ENCODE data around the gene MYO1E. TPM values are rescaled to one million over a fixed set of nuclear protein-coding genes. Genes with fewer than 3 reads are reported as not detected.

The MYO1E gene
- total RNA-seq, 1 experiment from 2014 or later: 122 TPM

- Histone ChIP-seq H3K27me3 (replicated peaks) (no peaks in the 10 kb centered on the region), H3K27ac (no peak overlapping the region), H3K36me3 (peaks cover 64% of the 10 kb centered on the region), H3K4me3 (no peak overlapping the region), H3K9me3 (replicated peaks) (no peaks in the 10 kb centered on the region), H3K4me1 (replicated peaks) (peaks cover 18% of the 10 kb centered on the region)
- DNase-seq (ENCODE audit: low read depth in 1 of 2, low spot score in 2 of 2): no peak
Observed at GRCh38 chr15:59217876-59218498, 154.7 kb downstream of the MYO1E start.

- Histone ChIP-seq H3K4me1 (replicated peaks) (peaks cover 9% of the 10 kb centered on the region), H3K9me3 (replicated peaks) (no peaks in the 10 kb centered on the region), H3K27me3 (replicated peaks) (no peaks in the 10 kb centered on the region), H3K4me3 (no peak overlapping the region), H3K36me3 (peaks cover 68% of the 10 kb centered on the region), H3K27ac (no peak overlapping the region)
- no peak for DNase-seq (ENCODE audit: low read depth in 1 of 2, low spot score in 2 of 2)
Observed at GRCh38 chr15:59216911-59217310, 155.8 kb downstream of the MYO1E start.

- DNase-seq (ENCODE audit: low read depth in 1 of 2, low spot score in 2 of 2): no peak
- Histone ChIP-seq H3K27ac (no peak overlapping the region), H3K4me1 (replicated peaks) (no peaks in the 10 kb centered on the region), H3K27me3 (replicated peaks) (no peaks in the 10 kb centered on the region), H3K4me3 (no peak overlapping the region), H3K9me3 (replicated peaks) (no peaks in the 10 kb centered on the region), H3K36me3 (peaks cover 80% of the 10 kb centered on the region)
Observed at GRCh38 chr15:59210186-59210585, 162.5 kb downstream of the MYO1E start.

- no peak overlapping the region for H3K4me3 ChIP-seq
- no peak overlapping the region for H3K27ac ChIP-seq
- no peaks in the 10 kb centered on the region for H3K27me3 ChIP-seq (replicated peaks)
- no peaks in the 10 kb centered on the region for H3K4me1 ChIP-seq (replicated peaks)
- DNase-seq (ENCODE audit: low read depth in 1 of 2, low spot score in 2 of 2): no peak
- no peaks in the 10 kb centered on the region for H3K9me3 ChIP-seq (replicated peaks)
- peaks cover 80% of the 10 kb centered on the region for H3K36me3 ChIP-seq
Observed at GRCh38 chr15:59208613-59209249, 163.9 kb downstream of the MYO1E start.

- Histone ChIP-seq H3K27me3 (replicated peaks) (no peaks in the 10 kb centered on the region), H3K4me1 (replicated peaks) (no peaks in the 10 kb centered on the region), H3K4me3 (no peak within 1 kb of the TSS), H3K36me3 (peaks cover 80% of the 10 kb centered on the region), H3K9me3 (replicated peaks) (no peaks in the 10 kb centered on the region), H3K27ac (no peak within 1 kb of the TSS)
- no peak for DNase-seq (ENCODE audit: low read depth in 1 of 2, low spot score in 2 of 2)
Observed at GRCh38 chr15:59206623-59207183, 166.0 kb downstream of the MYO1E start, which contains the start of gene LDHAL6B. TSS of gene LDHAL6B (plus strand) at chr15:59206843. CDS start at chr15:59206941, 98 bp downstream.

- H3K4me1 ChIP-seq (replicated peaks): peaks cover under 1% of the 10 kb centered on the region
- no peaks in the 10 kb centered on the region for H3K27me3 ChIP-seq (replicated peaks)
- no peak for DNase-seq (ENCODE audit: low read depth in 1 of 2, low spot score in 2 of 2)
- no peak overlapping the region for H3K27ac ChIP-seq
- peaks cover 80% of the 10 kb centered on the region for H3K36me3 ChIP-seq
- H3K4me3 ChIP-seq: no peak overlapping the region
- H3K9me3 ChIP-seq (replicated peaks): no peaks in the 10 kb centered on the region
Observed at GRCh38 chr15:59205839-59206622, 166.6 kb downstream of the MYO1E start.

GRCh38 chr15:59203657-59204056, 169.0 kb downstream of the MYO1E start:
- Histone ChIP-seq H3K27me3 (replicated peaks) (no peaks in the 10 kb centered on the region), H3K36me3 (peaks cover 77% of the 10 kb centered on the region)
- DNase-seq (ENCODE audit: low read depth in 1 of 2, low spot score in 2 of 2): no peak

GRCh38 chr15:59203008-59203407, 169.7 kb downstream of the MYO1E start:
- Histone ChIP-seq H3K4me3 (no peak overlapping the region), H3K36me3 (peaks cover 72% of the 10 kb centered on the region), H3K9me3 (replicated peaks) (no peaks in the 10 kb centered on the region), H3K27ac (no peak overlapping the region), H3K27me3 (replicated peaks) (no peaks in the 10 kb centered on the region), H3K4me1 (replicated peaks) (peaks cover 15% of the 10 kb centered on the region)
- DNase-seq (ENCODE audit: low read depth in 1 of 2, low spot score in 2 of 2): no peak

More at GRCh38 chr15:59203657-59204056, 169.0 kb downstream of the MYO1E start:
- Histone ChIP-seq H3K27ac (no peak overlapping the region), H3K4me1 (replicated peaks) (peaks cover 15% of the 10 kb centered on the region), H3K9me3 (replicated peaks) (no peaks in the 10 kb centered on the region), H3K4me3 (no peak overlapping the region)

- peaks cover 15% of the 10 kb centered on the region for H3K4me1 ChIP-seq (replicated peaks)
- H3K9me3 ChIP-seq (replicated peaks): no peaks in the 10 kb centered on the region
- no peak overlapping the region for H3K4me3 ChIP-seq
- H3K27me3 ChIP-seq (replicated peaks): no peaks in the 10 kb centered on the region
- DNase-seq (ENCODE audit: low read depth in 1 of 2, low spot score in 2 of 2): no peak
- H3K27ac ChIP-seq: peak overlapping the region; percentile 47
- peaks cover 67% of the 10 kb centered on the region for H3K36me3 ChIP-seq
Observed at GRCh38 chr15:59200560-59200959, 172.1 kb downstream of the MYO1E start.

GRCh38 chr15:59199626-59200465, 172.8 kb downstream of the MYO1E start:
- no peaks in the 10 kb centered on the region for H3K27me3 ChIP-seq (replicated peaks)
- DNase-seq (ENCODE audit: low read depth in 1 of 2, low spot score in 2 of 2): peak; percentile 53 to 75

GRCh38 chr15:59197454-59197853, 175.2 kb downstream of the MYO1E start:
- H3K36me3 ChIP-seq: peaks cover 69% of the 10 kb centered on the region
- H3K27me3 ChIP-seq (replicated peaks): no peaks in the 10 kb centered on the region
- DNase-seq (ENCODE audit: low read depth in 1 of 2, low spot score in 2 of 2): no peak

More at GRCh38 chr15:59199626-59200465, 172.8 kb downstream of the MYO1E start:
- Histone ChIP-seq H3K9me3 (replicated peaks) (no peaks in the 10 kb centered on the region), H3K36me3 (peaks cover 67% of the 10 kb centered on the region), H3K4me3 (no peak overlapping the region), H3K27ac (peak overlapping the region; percentile 47), H3K4me1 (replicated peaks) (peaks cover 15% of the 10 kb centered on the region)

GRCh38 chr15:59196416-59196815, 176.3 kb downstream of the MYO1E start:
- no peaks in the 10 kb centered on the region for H3K9me3 ChIP-seq (replicated peaks)
- H3K36me3 ChIP-seq: peaks cover 63% of the 10 kb centered on the region
- peaks cover 33% of the 10 kb centered on the region for H3K4me1 ChIP-seq (replicated peaks)
- no peak for DNase-seq (ENCODE audit: low read depth in 1 of 2, low spot score in 2 of 2)
- H3K4me3 ChIP-seq: no peak overlapping the region
- H3K27me3 ChIP-seq (replicated peaks): no peaks in the 10 kb centered on the region
- H3K27ac ChIP-seq: no peak overlapping the region

More at GRCh38 chr15:59197454-59197853, 175.2 kb downstream of the MYO1E start:
- H3K27ac ChIP-seq: no peak overlapping the region
- peaks cover 24% of the 10 kb centered on the region for H3K4me1 ChIP-seq (replicated peaks)
- H3K4me3 ChIP-seq: no peak overlapping the region
- H3K9me3 ChIP-seq (replicated peaks): no peaks in the 10 kb centered on the region
